ENCODE measurements around the gene CD36. TPM values are rescaled to one million over a fixed set of nuclear protein-coding genes. Genes with fewer than 3 reads are reported as not detected.

Gene CD36
- total RNA-seq, 6 experiments from 2014 or later: 14.0 to 73.8 (median 34.7) TPM

DNA sequence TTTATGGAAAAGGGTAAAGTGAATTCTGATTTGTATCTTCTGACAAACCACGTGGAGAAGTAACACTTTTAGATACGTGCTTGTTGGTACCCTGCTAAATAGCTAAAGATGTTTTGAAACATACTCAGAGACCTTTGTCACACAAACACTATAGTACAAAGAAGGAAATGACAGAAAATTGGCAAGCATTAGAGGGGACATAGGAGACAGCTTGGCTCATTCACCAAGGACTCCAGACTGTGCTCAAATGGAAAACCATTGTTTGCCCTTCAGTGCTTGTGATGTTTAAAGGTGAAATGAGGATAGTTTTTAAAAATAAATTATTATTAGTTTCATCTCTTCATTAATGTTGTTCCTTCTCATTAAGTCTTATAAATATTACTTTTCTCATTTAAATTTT is 34.0 kb upstream of the CD36 start:
- WGBS (ENCODE audit: insufficient coverage, low coverage, low lambda C conversion rate, missing lambda C conversion rate): 21% methylated on average over 2 of the region's 2 CpGs
- TF ChIP-seq, protein P1, sequence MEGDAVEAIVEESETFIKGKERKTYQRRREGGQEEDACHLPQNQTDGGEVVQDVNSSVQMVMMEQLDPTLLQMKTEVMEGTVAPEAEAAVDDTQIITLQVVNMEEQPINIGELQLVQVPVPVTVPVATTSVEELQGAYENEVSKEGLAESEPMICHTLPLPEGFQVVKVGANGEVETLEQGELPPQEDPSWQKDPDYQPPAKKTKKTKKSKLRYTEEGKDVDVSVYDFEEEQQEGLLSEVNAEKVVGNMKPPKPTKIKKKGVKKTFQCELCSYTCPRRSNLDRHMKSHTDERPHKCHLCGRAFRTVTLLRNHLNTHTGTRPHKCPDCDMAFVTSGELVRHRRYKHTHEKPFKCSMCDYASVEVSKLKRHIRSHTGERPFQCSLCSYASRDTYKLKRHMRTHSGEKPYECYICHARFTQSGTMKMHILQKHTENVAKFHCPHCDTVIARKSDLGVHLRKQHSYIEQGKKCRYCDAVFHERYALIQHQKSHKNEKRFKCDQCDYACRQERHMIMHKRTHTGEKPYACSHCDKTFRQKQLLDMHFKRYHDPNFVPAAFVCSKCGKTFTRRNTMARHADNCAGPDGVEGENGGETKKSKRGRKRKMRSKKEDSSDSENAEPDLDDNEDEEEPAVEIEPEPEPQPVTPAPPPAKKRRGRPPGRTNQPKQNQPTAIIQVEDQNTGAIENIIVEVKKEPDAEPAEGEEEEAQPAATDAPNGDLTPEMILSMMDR (IDR thresholded peaks at IDR 0.05): no peak
- TF ChIP-seq POLR2A (IDR thresholded peaks at IDR 0.05): no peak
- no peak overlapping the region for H3K27ac ChIP-seq
- intact Hi-C loops (cut with DNase I): no loop called here
- ATAC-seq (peak; percentile 66 to 81 (median 74)), DNase-seq (no peak)
- no peaks in the 10 kb centered on the region for H3K27me3 ChIP-seq
- H3K9me3 ChIP-seq: no peaks in the 10 kb centered on the region
- no peaks in the 10 kb centered on the region for H3K36me3 ChIP-seq
- H3K4me1 ChIP-seq: peaks cover 0 to 16% (median 7%) of the 10 kb centered on the region in 4 donors
- no peak overlapping the region for H3K4me3 ChIP-seq

- H3K4me1 ChIP-seq: peaks cover 0 to 41% (median 18%) of the 10 kb centered on the region in 4 donors
- no peaks in the 10 kb centered on the region for H3K9me3 ChIP-seq
- no peak for DNase-seq
- H3K36me3 ChIP-seq: no peaks in the 10 kb centered on the region
- no peak overlapping the region for H3K4me3 ChIP-seq
- no peak for TF ChIP-seq POLR2A (IDR thresholded peaks at IDR 0.05)
- TF ChIP-seq, protein P1 (IDR thresholded peaks at IDR 0.05): no peak
- WGBS (ENCODE audit: insufficient coverage, low coverage, low lambda C conversion rate, missing lambda C conversion rate): 50% methylated on average over 1 of the region's 1 CpG
- no peaks in the 10 kb centered on the region for H3K27me3 ChIP-seq
- H3K27ac ChIP-seq: no peak overlapping the region
- no peak for ATAC-seq
- intact Hi-C loops (cut with DNase I): no loop called here
These were observed 31.3 kb upstream of the CD36 start for GRCh38 chr7:80607136-80607535.

GRCh38 chr7:80608336-80608735 is 30.1 kb upstream of the CD36 start:
- ATAC-seq (no peak), DNase-seq (no peak)
- Histone ChIP-seq H3K4me3 (no peak overlapping the region), H3K4me1 (peaks cover 0 to 52% (median 19%) of the 10 kb centered on the region in 4 donors), H3K27me3 (no peaks in the 10 kb centered on the region), H3K36me3 (no peaks in the 10 kb centered on the region), H3K9me3 (no peaks in the 10 kb centered on the region), H3K27ac (no peak overlapping the region)
- intact Hi-C loops (cut with DNase I): no loop called here
- TF ChIP-seq, protein P1 (IDR thresholded peaks at IDR 0.05): no peak
- no peak for TF ChIP-seq POLR2A (IDR thresholded peaks at IDR 0.05)

GRCh38 chr7:80609751-80610150 is 28.7 kb upstream of the CD36 start:
- Histone ChIP-seq H3K27me3 (no peaks in the 10 kb centered on the region), H3K4me1 (peaks cover 0 to 52% (median 19%) of the 10 kb centered on the region in 4 donors), H3K27ac (peak overlapping the region in 1 of 3 donors; percentile 41), H3K36me3 (no peaks in the 10 kb centered on the region), H3K9me3 (no peaks in the 10 kb centered on the region), H3K4me3 (no peak overlapping the region)
- TF ChIP-seq POLR2A (IDR thresholded peaks at IDR 0.05): no peak
- TF ChIP-seq, protein P1 (IDR thresholded peaks at IDR 0.05): no peak
- DNase-seq (peak in 1 of 3 donors; percentile 46), ATAC-seq (peak; percentile 48 to 74 (median 72))
- intact Hi-C loops (cut with DNase I): no loop called here
- WGBS (ENCODE audit: insufficient coverage, low coverage, low lambda C conversion rate, missing lambda C conversion rate): 54% methylated on average over 1 of the region's 1 CpG

DNA sequence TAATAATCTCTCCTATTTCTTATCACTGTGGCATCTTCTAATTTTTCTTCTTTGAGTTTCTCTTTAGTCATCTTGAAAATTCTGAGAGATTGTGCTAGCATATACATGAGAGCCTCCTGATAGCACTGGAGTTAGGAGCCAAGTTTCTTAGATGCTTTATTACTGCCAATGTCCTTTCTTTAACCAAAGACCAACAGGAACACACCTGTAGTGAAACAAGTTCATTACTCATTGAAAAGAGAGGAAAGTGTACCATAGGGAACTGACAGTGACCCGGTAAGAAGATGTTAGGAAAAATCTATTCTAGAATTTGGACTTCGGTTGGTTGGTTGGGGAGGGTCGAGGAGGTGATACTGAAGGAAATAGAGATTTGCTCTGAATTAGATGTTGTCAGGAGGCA is 27.1 kb upstream of the CD36 start:
- TF ChIP-seq, protein P1 (IDR thresholded peaks at IDR 0.05): no peak
- TF ChIP-seq POLR2A (IDR thresholded peaks at IDR 0.05): no peak
- Histone ChIP-seq H3K27me3 (no peaks in the 10 kb centered on the region), H3K36me3 (no peaks in the 10 kb centered on the region), H3K27ac (peak overlapping the region in 2 of 3 donors; percentile 25 to 61), H3K4me3 (no peak overlapping the region), H3K4me1 (peaks cover 0 to 52% (median 19%) of the 10 kb centered on the region in 4 donors), H3K9me3 (no peaks in the 10 kb centered on the region)
- intact Hi-C loops (cut with DNase I): no loop called here
- WGBS (ENCODE audit: insufficient coverage, low coverage, low lambda C conversion rate, missing lambda C conversion rate): 34% methylated on average over 3 of the region's 3 CpGs
- ATAC-seq: peak; percentile 4 to 37 (median 24)
- DNase-seq: no peak

Measured in right lobe of liver (tissue), 6 donors.